Motor neuron (in vitro differentiated cells): Measurements from ENCODE around the gene AKAP7. TPM values are rescaled to one million over a fixed set of nuclear protein-coding genes. Genes with fewer than 3 reads are reported as not detected.
"Not testable (repeated sequence)": the region's sequence is repeated elsewhere in the genome, so short reads cannot be mapped to it uniquely, and the experiment has no call there.

Experiments
- ATAC-seq, 8 experiments: fragments of 200-7000 bp; cut with Tn5 transposase; replicated peaks in 6 of 8; 2 replicates each; pipeline ENCODE4 v1.8.0; 2021; ENCODE audit warnings: mild to moderate bottlenecking in 8 of 8, moderate library complexity in 8 of 8
- H3K27ac ChIP-seq, 2 donors: fragments of 250-450 bp; sonication (Bioruptor Pico); 2 replicates each; pipeline ENCODE4 v1.9.0; 2021; ENCODE audit warnings: antibody characterized with exemption in 2 of 2, mild to moderate bottlenecking in 2 of 2, moderate library complexity in 1 of 2
- H3K4me1 ChIP-seq, 2 donors: fragments of 250-450 bp; sonication (Bioruptor Pico); replicated peaks in 1 of 2; 2 replicates each; pipeline ENCODE4 v1.6.1; 2021; ENCODE audit warnings: antibody characterized with exemption in 2 of 2, mild to moderate bottlenecking in 2 of 2, moderate library complexity in 1 of 2
- H3K4me3 ChIP-seq, 5 donors: fragments of 250-450 bp; sonication (Bioruptor Pico); 2 replicates each; pipeline ENCODE4 v1.9.0; 2021; ENCODE audit warnings: antibody characterized with exemption in 5 of 5, mild to moderate bottlenecking in 5 of 5, moderate library complexity in 4 of 5
- WGBS, 10 experiments: fragments of 450-650 bp; shearing (Covaris generic); methylation state at CpG; one replicate each; pipeline ENCODE4 v1.0.0; 2022; 5-methylcytosine and 5-hydroxymethylcytosine counted together
- in situ Hi-C, 9 experiments: fragments of 400-800 bp; cut with MboI; loops; one replicate each; pipeline ENCODE4 v1.15.0; 2021; ENCODE audit warnings: low sequenced_read_pairs in 9 of 9, low pct_unique_long_range_greater_than_20kb in 2 of 9; ENCODE audit not compliant: unreplicated experiment in 9 of 9
- total RNA-seq, 8 experiments: library from RNA; unstranded; fragments of 300-600 nt; gene quantifications; 2 replicates each; pipeline versions ENCODE4 v1.2.3 to v1.2.4, GENCODE V29; 2022

The AKAP7 gene
- total RNA-seq, 8 experiments from 2014 or later = 2.5 to 18.5 (median 9.2) TPM

DNA sequence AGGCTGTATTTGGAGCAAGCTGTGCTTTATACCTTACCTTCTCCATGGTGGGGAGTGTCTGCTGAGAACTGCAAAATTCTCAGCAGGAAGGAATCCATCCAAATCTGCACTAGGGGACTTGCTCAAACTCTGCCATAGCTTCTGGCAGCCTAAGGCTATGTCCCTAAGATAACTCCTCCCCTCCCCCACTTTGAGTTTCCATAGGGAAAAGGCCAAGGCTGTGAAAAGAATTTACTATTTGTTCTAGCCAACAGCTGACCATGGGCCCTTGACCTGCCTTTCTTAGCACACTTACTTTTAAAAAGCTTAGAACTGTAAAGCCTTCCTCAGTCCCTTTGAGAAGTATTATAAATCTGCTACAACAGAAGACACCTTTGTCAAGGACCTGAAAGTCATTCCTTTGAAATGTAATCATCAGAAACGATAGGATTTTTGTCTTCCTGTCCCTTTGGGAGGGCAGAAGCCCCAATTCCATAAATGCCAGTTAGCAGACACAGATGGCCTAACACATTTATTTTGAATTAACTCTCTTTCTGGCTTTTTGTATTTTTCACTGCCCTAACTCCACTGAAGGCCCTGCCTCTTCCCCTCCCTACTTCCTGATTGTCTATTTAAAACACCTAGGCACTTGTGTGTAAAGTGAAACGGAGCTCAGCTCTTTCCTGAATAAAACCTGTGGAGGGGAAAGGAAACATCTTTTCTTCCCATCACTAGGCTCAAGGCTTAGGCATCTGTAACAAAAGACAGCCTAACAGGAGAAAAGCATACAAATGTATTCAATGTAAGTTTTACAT, 157.1 kb downstream of the AKAP7 start:
- ATAC-seq = peak in 3 of 8 experiments; percentile 10 to 80 (median 37)
- H3K4me3 ChIP-seq = no peak overlapping the region
- peaks cover 12 to 17% of the 10 kb centered on the region in 2 donors for H3K4me1 ChIP-seq
- WGBS, 10 experiments = 14 to 57% (median 34%) methylated on average over 1 to 2 of the region's 2 CpGs; no CpG with 5 or more reads in 4 of the 10 experiments
- H3K27ac ChIP-seq = no peak overlapping the region
- in situ Hi-C loops = no loop called here

DNA sequence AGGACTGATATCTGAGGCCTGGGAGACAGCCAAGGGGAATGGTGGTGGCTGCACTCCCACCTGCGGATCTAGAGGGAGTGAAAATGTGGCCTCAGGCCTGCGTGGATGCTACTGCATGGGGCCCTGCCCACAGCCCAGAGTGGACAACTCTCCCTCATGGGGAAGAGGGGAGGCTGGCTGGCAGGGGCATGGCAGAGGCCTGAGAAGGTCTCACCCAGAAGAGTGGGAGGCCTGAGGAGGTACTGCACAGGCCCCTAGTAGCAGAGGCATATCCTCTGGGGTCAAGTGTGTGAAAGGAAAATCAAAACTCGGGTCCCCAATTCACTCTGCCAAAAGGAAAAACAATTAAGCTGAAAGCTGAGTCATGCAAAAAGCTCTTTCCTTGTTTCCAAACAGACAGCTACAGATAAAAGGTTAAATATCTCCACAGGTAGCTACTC, 158.2 kb downstream of the AKAP7 start:
- in situ Hi-C loops = no loop called here

DNA sequence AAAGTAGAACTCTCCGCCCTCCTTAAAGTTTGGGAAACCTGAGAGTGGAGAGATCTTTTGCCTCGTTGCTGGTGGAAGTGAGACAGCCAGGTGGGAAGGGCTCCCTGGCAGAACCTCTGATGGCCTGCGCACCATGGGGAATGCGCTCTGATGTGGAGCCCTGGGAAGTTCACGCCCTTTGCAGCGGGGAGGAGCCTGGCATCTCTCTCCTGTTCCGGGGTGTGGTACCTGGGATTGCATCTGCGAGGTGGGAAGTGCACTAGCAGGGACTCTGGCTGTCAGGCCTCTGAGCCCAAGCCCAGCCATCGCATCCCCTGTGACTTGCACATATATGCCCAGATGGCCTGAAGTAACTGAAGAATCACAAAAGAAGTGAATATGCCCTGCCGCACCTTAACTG, 159.8 kb downstream of the AKAP7 start:
- no peak overlapping the region for H3K4me3 ChIP-seq
- ATAC-seq = no peak
- in situ Hi-C loops = no loop called here
- 87 to 100% (median 100%) methylated on average over 1 to 6 of the region's 10 CpGs; no CpG with 5 or more reads in 6 of the 10 experiments for WGBS, 10 experiments
- H3K4me1 ChIP-seq = peaks cover 12 to 17% of the 10 kb centered on the region in 2 donors
- H3K27ac ChIP-seq = no peak overlapping the region

More for the DNA sequence above, 158.2 kb downstream of the AKAP7 start:
- Histone ChIP-seq H3K4me3 (no peak overlapping the region), H3K27ac (no peak overlapping the region), H3K4me1 (peaks cover 12 to 17% of the 10 kb centered on the region in 2 donors)
- 0 to 100% (median 40%) methylated on average over 1 to 2 of the region's 3 CpGs; no CpG with 5 or more reads in 3 of the 10 experiments for WGBS, 10 experiments
- ATAC-seq = peak in 1 of 8 experiments; percentile 29

DNA sequence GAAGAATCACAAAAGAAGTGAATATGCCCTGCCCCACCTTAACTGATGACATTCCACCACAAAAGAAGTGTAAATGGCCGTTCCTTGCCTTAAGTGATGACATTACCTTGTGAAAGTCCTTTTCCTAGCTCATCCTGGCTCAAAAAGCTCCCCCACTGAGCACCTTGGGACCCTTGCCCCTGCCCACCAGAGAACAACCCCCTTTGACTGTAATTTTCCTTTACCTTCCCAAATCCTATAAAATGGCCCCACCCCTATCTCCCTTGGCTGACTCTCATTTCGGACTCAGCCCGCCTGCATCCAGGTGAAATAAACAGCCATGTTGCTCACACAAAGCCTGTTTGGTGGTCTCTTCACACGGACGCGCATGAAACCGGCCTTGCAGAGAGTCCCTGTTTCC, 165.6 kb downstream of the AKAP7 start:
- in situ Hi-C loops, ATAC-seq, H3K4me1 ChIP-seq, H3K27ac ChIP-seq, H3K4me3 ChIP-seq: not testable (repeated sequence)
- 90 to 100% (median 93%) methylated on average over 3 to 4 of the region's 7 CpGs; no CpG with 5 or more reads in 5 of the 10 experiments for WGBS, 10 experiments

- WGBS, 10 experiments = 73 to 100% (median 80%) methylated on average over 1 to 5 of the region's 6 CpGs; no CpG with 5 or more reads in 3 of the 10 experiments
- in situ Hi-C loops = no loop called here
- Histone ChIP-seq H3K4me1 (no peaks in the 10 kb centered on the region), H3K27ac (no peak overlapping the region), H3K4me3 (no peak overlapping the region)
- ATAC-seq = peak in 2 of 8 experiments; percentile 39 to 40
Observed at GRCh38 chr6:131303338-131303930, 168.2 kb downstream of the AKAP7 start.

DNA sequence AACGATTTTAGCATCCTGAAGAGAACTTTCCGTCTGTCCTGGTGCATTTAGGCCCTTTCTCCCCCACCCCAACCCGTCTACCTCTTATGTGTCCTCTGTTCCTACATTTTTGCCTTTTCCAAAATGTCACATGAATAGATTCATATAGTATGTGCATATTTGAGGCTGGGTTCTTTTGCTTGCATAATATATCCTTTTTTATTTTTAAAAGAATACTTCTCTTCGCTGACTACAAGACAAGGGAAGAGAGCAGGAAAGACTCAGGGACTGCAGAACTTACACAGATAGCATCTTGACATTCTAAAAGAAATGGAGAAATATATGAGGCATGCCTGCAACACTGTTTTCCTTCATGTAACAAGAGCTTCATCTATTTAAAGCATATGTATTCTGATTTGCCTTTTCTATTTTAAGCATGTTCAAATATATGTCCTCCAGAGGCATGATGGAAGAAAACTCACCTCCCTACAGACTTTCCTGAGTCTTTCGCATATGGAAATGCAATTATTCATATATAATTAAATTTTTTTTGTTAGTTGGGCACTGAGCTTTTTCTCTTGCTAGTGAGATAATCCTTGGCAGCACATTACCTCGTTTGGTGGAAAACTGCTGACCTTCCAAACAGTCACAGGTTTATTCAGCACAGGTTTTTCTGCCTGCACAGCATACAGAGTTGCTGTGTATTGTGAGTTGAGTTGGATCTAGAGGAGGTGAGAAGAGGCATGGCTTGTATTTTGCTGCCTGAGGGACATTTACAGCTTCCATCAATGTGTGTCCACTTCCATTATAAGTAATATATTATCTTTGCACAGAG, 170.0 kb downstream of the AKAP7 start:
- Histone ChIP-seq H3K4me3 (no peak overlapping the region), H3K4me1 (no peaks in the 10 kb centered on the region), H3K27ac (no peak overlapping the region)
- WGBS, 10 experiments = 0 to 100% (median 68%) methylated on average over 2 to 6 of the region's 6 CpGs
- ATAC-seq = peak in 3 of 8 experiments; percentile 77 to 82 (median 80)
- in situ Hi-C loops = no loop called here

DNA sequence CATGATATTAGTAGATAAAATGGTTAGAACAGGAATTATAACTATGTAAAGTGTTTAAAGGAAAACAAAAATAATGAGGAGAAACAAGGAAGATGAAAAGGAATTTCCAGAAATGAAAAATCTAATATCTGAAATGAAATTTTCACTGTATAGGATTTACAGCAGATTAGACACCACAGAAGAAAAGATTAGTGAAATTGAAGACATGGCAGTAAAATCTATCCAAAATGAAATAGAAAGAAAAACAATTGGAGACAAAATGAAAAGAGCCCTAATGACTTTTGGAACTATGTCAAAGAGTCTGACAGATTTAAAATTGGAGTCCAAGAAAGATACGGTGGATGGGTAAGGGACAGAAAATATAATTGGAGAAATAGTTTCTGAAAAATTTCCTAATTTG, 174.2 kb downstream of the AKAP7 start:
- 17 to 100% (median 95%) methylated on average over 1 of the region's 1 CpG for whole genome bisulfite sequencing, 10 experiments
- in situ Hi-C loops = no loop called here
- Histone ChIP-seq H3K4me3 (no peak overlapping the region), H3K4me1 (no peaks in the 10 kb centered on the region), H3K27ac (no peak overlapping the region)
- ATAC-seq = no peak

DNA sequence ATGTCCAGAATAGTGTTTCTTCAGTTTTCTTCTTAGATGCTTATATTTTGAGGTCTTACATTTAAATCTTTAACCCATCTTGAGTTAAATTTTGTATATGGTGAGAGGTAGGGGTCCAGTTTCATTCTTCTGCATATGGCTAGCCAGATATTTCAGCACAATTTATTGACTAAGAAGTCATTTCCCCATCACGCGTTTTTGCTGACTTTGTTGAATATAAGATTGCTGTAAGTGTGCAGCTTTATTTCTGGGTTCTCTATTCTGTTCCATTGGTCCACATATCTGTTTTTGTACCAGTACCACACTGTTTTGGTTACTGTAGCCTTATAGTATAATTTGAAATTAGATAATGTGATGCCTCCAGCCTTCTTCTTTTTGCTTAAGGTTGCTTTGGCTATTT, 179.6 kb downstream of the AKAP7 start:
- ATAC-seq = no peak
- in situ Hi-C loops = no loop called here
- Histone ChIP-seq H3K4me1 (no peaks in the 10 kb centered on the region), H3K27ac (no peak overlapping the region), H3K4me3 (no peak overlapping the region)
- 71 to 100% (median 95%) methylated on average over 2 of the region's 2 CpGs; no CpG with 5 or more reads in 2 of the 10 experiments for WGBS, 10 experiments

DNA sequence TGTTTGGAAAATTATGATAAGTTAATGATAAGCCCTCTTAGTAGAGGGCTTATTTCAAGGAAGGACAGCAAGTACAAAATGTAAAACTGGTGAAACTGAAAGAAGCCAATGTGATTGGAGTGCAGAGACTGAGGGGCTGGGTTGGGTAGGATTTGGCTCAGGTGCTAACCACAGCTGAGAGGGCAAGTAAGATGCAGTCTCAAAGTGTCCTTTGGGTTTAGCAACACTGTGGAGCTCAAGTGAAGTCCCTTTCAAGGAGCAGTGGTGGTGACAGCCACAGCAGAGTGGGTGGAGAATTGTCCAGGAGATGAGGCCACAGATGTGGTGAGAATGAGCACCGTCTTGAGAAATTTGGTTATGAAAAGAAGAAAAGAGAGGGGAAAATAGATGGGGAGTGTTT, 181.4 kb downstream of the AKAP7 start:
- Histone ChIP-seq H3K4me1 (no peaks in the 10 kb centered on the region), H3K27ac (no peak overlapping the region), H3K4me3 (no peak overlapping the region)
- no peak for ATAC-seq
- in situ Hi-C loops = no loop called here
- 83% methylated on average over 1 of the region's 1 CpG; no CpG with 5 or more reads in 9 of the 10 experiments for WGBS, 10 experiments

GRCh38 chr6:131317516-131317915, 182.2 kb downstream of the AKAP7 start:
- Histone ChIP-seq H3K27ac (no peak overlapping the region), H3K4me3 (no peak overlapping the region), H3K4me1 (peaks cover 0 to 2% of the 10 kb centered on the region in 2 donors)
- peak in 2 of 8 experiments; percentile 58 to 89 for ATAC-seq
- WGBS, 10 experiments = 63 to 100% (median 88%) methylated on average over 1 to 3 of the region's 3 CpGs; no CpG with 5 or more reads in 2 of the 10 experiments
- in situ Hi-C loops = no loop called here

- Histone ChIP-seq H3K4me1 (peaks cover 0 to 2% of the 10 kb centered on the region in 2 donors), H3K27ac (no peak overlapping the region), H3K4me3 (no peak overlapping the region)
- ATAC-seq = peak in 3 of 8 experiments; percentile 63
- WGBS, 10 experiments = 0 to 100% (median 0%) methylated on average over 1 of the region's 1 CpG; no CpG with 5 or more reads in 3 of the 10 experiments
- in situ Hi-C loops = no loop called here
Observed at GRCh38 chr6:131321589-131321988, 186.3 kb downstream of the AKAP7 start.

GRCh38 chr6:131322125-131322524, 186.9 kb downstream of the AKAP7 start:
- 17 to 100% (median 42%) methylated on average over 1 of the region's 1 CpG; no CpG with 5 or more reads in 3 of the 10 experiments for WGBS, 10 experiments
- peaks cover 0 to 2% of the 10 kb centered on the region in 2 donors for H3K4me1 ChIP-seq
- H3K4me3 ChIP-seq = no peak overlapping the region
- in situ Hi-C loops = no loop called here
- ATAC-seq = no peak
- H3K27ac ChIP-seq = no peak overlapping the region

- WGBS, 10 experiments = 83 to 100% methylated on average over 1 of the region's 14 CpGs; no CpG with 5 or more reads in 8 of the 10 experiments
- H3K4me3 ChIP-seq = not testable (repeated sequence)
Observed at GRCh38 chr6:131325669-131326068, 190.4 kb downstream of the AKAP7 start.

More at GRCh38 chr6:131325669-131326068, 190.4 kb downstream of the AKAP7 start:
- in situ Hi-C loops, H3K4me1 ChIP-seq, H3K27ac ChIP-seq, ATAC-seq: not testable (repeated sequence)
